DOHH2 (cell line): ENCODE results near the gene SEMA4D.

Source experiments
- H3F3A ChIP-seq: fragments of 200-600 bp; sonication (generic), shearing (Covaris generic); 2 replicates; pipeline ENCODE4 v1.6.0; 2016; ENCODE audit warnings: antibody characterized with exemption, mild to moderate bottlenecking; ENCODE audit not compliant: control insufficient read depth, insufficient read depth
- H3K27ac ChIP-seq: fragments of 200-600 bp; sonication (generic); 2 replicates; pipeline ENCODE4 v1.5.1; 2014; ENCODE audit warnings: low read depth, mild to moderate bottlenecking, low read length, moderate library complexity
- H3K27me3 ChIP-seq: fragments of 200-600 bp; sonication (generic); 2 replicates; pipeline ENCODE4 v1.6.1; 2014; ENCODE audit warnings: mild to moderate bottlenecking, low read length, mixed read lengths; ENCODE audit not compliant: control insufficient read depth
- H3K36me3 ChIP-seq: fragments of 200-600 bp; sonication (generic); 2 replicates; pipeline ENCODE4 v1.6.1; 2014; ENCODE audit warnings: mild to moderate bottlenecking, low read length, moderate library complexity, mixed read lengths; ENCODE audit not compliant: control insufficient read depth
- H3K4me1 ChIP-seq: fragments of 200-600 bp; sonication (generic); 2 replicates; pipeline ENCODE4 v1.6.1; 2014; ENCODE audit warnings: mild to moderate bottlenecking, low read length, mixed read lengths; ENCODE audit not compliant: control insufficient read depth
- H3K4me2 ChIP-seq: fragments of 200-600 bp; sonication (generic); 2 replicates; pipeline ENCODE4 v1.6.0; 2014; ENCODE audit warnings: mild to moderate bottlenecking, low read length, moderate library complexity
- H3K4me3 ChIP-seq: fragments of 200-600 bp; sonication (generic); 2 replicates; pipeline ENCODE4 v1.5.1; 2014; ENCODE audit warnings: mild to moderate bottlenecking, low read length, mixed read lengths
- H3K79me2 ChIP-seq: fragments of 200-600 bp; sonication (generic); 2 replicates; pipeline ENCODE4 v1.6.1; 2014; ENCODE audit warnings: mild to moderate bottlenecking, low read length, mixed read lengths; ENCODE audit not compliant: control insufficient read depth
- H3K9me2 ChIP-seq: fragments of 200-600 bp; sonication (generic); replicated peaks from 2 replicates; pipeline ENCODE4 v1.6.1; 2014; ENCODE audit warnings: mild to moderate bottlenecking, low read length, mixed read lengths; ENCODE audit not compliant: control insufficient read depth
- H3K9me3 ChIP-seq: fragments of 200-600 bp; sonication (generic); 2 replicates; pipeline ENCODE4 v1.6.1; 2014; ENCODE audit warnings: antibody characterized with exemption, low read length, mixed read lengths; ENCODE audit not compliant: control insufficient read depth, insufficient read depth
- H4K20me1 ChIP-seq: fragments of 200-600 bp; sonication (generic); 2 replicates; pipeline ENCODE4 v1.6.0; 2014; ENCODE audit warnings: low read depth, mild to moderate bottlenecking, antibody characterized with exemption, low read length, moderate library complexity; ENCODE audit not compliant: control insufficient read depth, insufficient read depth
- CTCF ChIP-seq: fragments of 200-600 bp; sonication (generic); IDR thresholded peaks from one replicate; pipeline ENCODE4 v1.5.1; 2014; ENCODE audit warnings: antibody characterized with exemption, mild to moderate bottlenecking, low read depth, low read length; ENCODE audit not compliant: poor library complexity, severe bottlenecking
- EZH2phosphoT487 ChIP-seq: fragments of 200-600 bp; sonication (generic); IDR thresholded peaks from 2 replicates; pipeline ENCODE4 v1.6.1; 2017; ENCODE audit warnings: borderline replicate concordance, mild to moderate bottlenecking, antibody characterized with exemption, low read length, moderate library complexity, mixed read lengths

The SEMA4D gene

DNA sequence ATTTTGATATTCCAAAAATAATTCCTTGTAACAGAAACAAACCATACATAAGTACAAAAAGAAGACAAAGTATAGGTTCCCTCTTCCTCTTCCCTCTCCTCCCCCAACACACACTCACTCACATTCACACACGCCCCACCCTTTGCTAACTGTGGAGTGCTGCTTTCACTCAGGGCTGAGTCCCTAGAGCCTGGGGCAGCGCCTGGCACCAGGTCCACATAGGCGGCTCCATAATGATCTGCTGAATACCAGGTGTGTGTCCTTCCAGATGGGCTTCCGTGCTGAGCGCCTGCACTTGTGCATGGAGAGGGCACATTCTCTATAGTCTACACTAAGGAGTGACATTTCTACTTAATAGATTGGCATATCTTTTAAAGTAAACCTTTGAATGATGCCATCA lies 3.7 kb downstream of the SEMA4D start:
- no peaks in the 10 kb centered on the region for H3K36me3 ChIP-seq
- H3K9me3 ChIP-seq: no peaks in the 10 kb centered on the region
- H3F3A ChIP-seq: no peaks in the 10 kb centered on the region
- no peak overlapping the region for H3K27ac ChIP-seq
- H3K9me2 ChIP-seq: no peaks in the 10 kb centered on the region
- no peak overlapping the region for H3K4me3 ChIP-seq
- peaks cover 28% of the 10 kb centered on the region for H3K4me1 ChIP-seq
- H3K4me2 ChIP-seq: no peak overlapping the region
- H4K20me1 ChIP-seq: peaks cover 21% of the 10 kb centered on the region
- TF ChIP-seq CTCF: no peak
- H3K27me3 ChIP-seq: no peaks in the 10 kb centered on the region; the same call in 1 of the 2 replicates
- peaks cover 68% of the 10 kb centered on the region for H3K79me2 ChIP-seq

DNA sequence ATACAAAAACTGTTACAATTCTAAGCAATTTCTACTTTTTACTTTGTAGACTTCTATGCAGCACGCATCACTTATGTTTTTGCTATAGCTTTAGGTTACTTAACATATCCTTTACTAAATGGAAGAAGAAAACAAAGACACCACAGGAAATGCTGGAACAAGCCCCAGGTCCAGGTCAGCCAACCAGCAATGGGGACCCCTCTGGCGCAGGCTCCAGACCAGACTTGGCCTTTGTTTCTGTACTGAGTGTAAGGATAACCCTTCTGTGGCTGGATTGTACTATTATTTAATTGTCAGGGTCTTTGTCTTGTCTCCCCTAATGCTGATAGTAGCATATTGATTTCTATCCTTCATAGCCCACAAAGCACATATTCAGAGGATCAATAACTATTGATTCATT lies 4.2 kb downstream of the SEMA4D start:
- TF ChIP-seq CTCF: no peak
- TF ChIP-seq EZH2phosphoT487: no peak
- peaks cover 22% of the 10 kb centered on the region for H3K4me1 ChIP-seq
- no peaks in the 10 kb centered on the region; the same call in 1 of the 2 replicates for H3K27me3 ChIP-seq
- H3K36me3 ChIP-seq: no peaks in the 10 kb centered on the region
- no peak overlapping the region for H3K4me2 ChIP-seq
- H3K27ac ChIP-seq: no peak overlapping the region
- no peaks in the 10 kb centered on the region for H3K9me2 ChIP-seq
- H3K9me3 ChIP-seq: no peaks in the 10 kb centered on the region
- peaks cover 21% of the 10 kb centered on the region for H4K20me1 ChIP-seq
- peaks cover 70% of the 10 kb centered on the region for H3K79me2 ChIP-seq
- H3F3A ChIP-seq: no peaks in the 10 kb centered on the region
- no peak overlapping the region for H3K4me3 ChIP-seq

- no peak overlapping the region for H3K27ac ChIP-seq
- no peak overlapping the region for H3K4me3 ChIP-seq
- H3K79me2 ChIP-seq: peaks cover 70% of the 10 kb centered on the region
- H3K9me2 ChIP-seq: no peaks in the 10 kb centered on the region
- H4K20me1 ChIP-seq: peaks cover 21% of the 10 kb centered on the region
- H3K27me3 ChIP-seq: no peaks in the 10 kb centered on the region; the same call in 1 of the 2 replicates
- no peaks in the 10 kb centered on the region for H3K36me3 ChIP-seq
- H3K4me1 ChIP-seq: peaks cover 17% of the 10 kb centered on the region
- no peaks in the 10 kb centered on the region for H3F3A ChIP-seq
- H3K4me2 ChIP-seq: no peak overlapping the region
- TF ChIP-seq EZH2phosphoT487: no peak
- TF ChIP-seq CTCF: no peak
- H3K9me3 ChIP-seq: no peaks in the 10 kb centered on the region
These were observed 4.7 kb downstream of the SEMA4D start for GRCh38 chr9:89493181-89493580.

DNA sequence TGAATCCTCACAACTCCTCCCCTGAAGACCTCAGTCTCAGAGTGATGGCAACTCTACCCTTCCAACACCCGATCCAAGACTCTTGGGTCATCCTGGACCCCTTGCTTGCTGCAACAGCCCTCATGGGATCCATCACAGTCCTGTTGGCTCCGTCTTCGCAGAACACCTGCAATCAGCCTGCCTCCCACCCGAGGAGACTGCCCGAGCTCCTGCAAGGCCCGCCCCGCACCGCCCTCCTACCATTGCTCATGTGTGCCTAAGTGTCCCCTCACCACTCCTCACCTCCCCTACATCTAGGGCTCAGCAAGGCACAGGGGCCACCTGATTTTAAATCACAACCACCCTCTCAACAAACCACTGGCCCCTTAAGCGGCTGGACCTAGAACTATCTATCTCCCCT lies 5.3 kb downstream of the SEMA4D start:
- Histone ChIP-seq H3K27ac (no peak overlapping the region), H3K9me2 (no peaks in the 10 kb centered on the region), H3K36me3 (no peaks in the 10 kb centered on the region), H3F3A (no peaks in the 10 kb centered on the region), H3K4me3 (no peak overlapping the region), H4K20me1 (peaks cover 21% of the 10 kb centered on the region), H3K79me2 (peaks cover 73% of the 10 kb centered on the region), H3K27me3 (no peaks in the 10 kb centered on the region; the same call in 1 of the 2 replicates), H3K4me2 (no peak overlapping the region), H3K4me1 (peaks cover 16% of the 10 kb centered on the region), H3K9me3 (no peaks in the 10 kb centered on the region)
- TF ChIP-seq EZH2phosphoT487 (no peak), CTCF (no peak)
